Mucosa of descending colon (tissue), 3 donors: ENCODE data around the gene GRIA4. TPM values are rescaled to one million over a fixed set of nuclear protein-coding genes. Genes with fewer than 3 reads are reported as not detected.
A peak's percentile ranks its signal among the peaks of the same experiment; 100 is the strongest.

ENCODE experiments used
- ATAC-seq: fragments of 200-7000 bp; cut with Tn5 transposase; one replicate; pipeline ENCODE4 v1.9.1; 2020; ENCODE audit warnings: mild to moderate bottlenecking, moderate library complexity
- DNase-seq, 3 donors: peaks; one replicate each; pipeline ENCODE4 v3.0.0-alpha.2; 2020
- H3K36me3 ChIP-seq: fragments of 200-600 bp; one replicate; pipeline ENCODE4 v1.8.0; 2021; ENCODE audit warnings: low read depth, mild to moderate bottlenecking
- H3K4me1 ChIP-seq: fragments of 200-600 bp; one replicate; pipeline ENCODE4 v1.8.0; 2021; ENCODE audit warnings: low read depth, mild to moderate bottlenecking
- H3K4me3 ChIP-seq: fragments of 200-600 bp; one replicate; pipeline ENCODE4 v1.8.0; 2021; ENCODE audit warnings: mild to moderate bottlenecking
- H3K9me3 ChIP-seq: fragments of 200-600 bp; one replicate; pipeline ENCODE4 v1.8.0; 2021; ENCODE audit warnings: mild to moderate bottlenecking
- intact Hi-C, 2 donors: fragments of 100-400 bp; cut with DNase I in 1 of 2; cut with micrococcal nuclease in 1 of 2; formaldehyde crosslinking; loops; one replicate each; pipeline versions ENCODE4 v1.11.0 to v1.11.1; 2022; cut with DNase I, micrococcal nuclease
- total RNA-seq, 3 donors: library from RNA; stranded (reverse); fragmentation: NEBNext Ultra II Directional in 2 of 3; extraction: Animal tissue kit (Norgen Biotek cat#: 25700) in 2 of 3; gene quantifications; one replicate each; pipeline versions ENCODE4 v1.2.1 to v1.2.4, GENCODE V29; 2021 to 2023
- TF ChIP-seq, protein P1 (sequence below): fragments of 200-600 bp; IDR thresholded peaks from one replicate; pipeline ENCODE4 v1.8.0; 2022; ENCODE audit warnings: antibody characterized with exemption, mild to moderate bottlenecking
- donor health status: DM: no; HTN: no; CAD: no; lungs with moderate emphysema.
- donor health status: DM: no; HTN: no; CAD: no.
- donor health status: DM: no; HTN: yes; CAD: no.

The GRIA4 gene
- total RNA-seq, 3 donors from 2014 or later: 1.6 to 2.3 (median 1.6) TPM

DNA sequence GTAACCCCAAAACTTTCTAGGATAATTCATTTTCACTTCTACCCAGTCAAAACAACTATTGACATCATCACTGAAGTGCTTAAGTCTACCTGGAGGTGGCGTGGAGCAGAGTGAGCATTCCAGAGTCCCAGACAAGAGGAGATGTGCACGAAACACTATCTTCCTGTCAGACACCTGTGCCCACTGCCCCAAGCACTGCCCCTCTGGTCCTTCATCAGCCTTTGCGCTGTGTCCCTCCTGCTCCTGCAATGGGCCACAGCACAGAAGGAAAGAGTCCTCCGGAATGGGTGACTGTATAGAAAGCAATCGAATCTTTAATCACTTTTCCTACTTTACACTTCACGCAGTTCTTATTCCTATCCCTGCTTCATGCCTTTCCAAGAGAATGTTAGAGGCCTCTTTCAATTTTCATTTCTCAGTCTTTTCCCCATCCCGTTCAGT lies 512 bp upstream of the GRIA4 start:
- DNase-seq: peak in 1 of 3 donors; percentile 21
- Histone ChIP-seq H3K4me3 (no peak overlapping the region), H3K36me3 (no peaks in the 10 kb centered on the region), H3K4me1 (no peaks in the 10 kb centered on the region), H3K9me3 (no peaks in the 10 kb centered on the region)
- peak; percentile 55 for ATAC-seq
- TF ChIP-seq, protein P1, sequence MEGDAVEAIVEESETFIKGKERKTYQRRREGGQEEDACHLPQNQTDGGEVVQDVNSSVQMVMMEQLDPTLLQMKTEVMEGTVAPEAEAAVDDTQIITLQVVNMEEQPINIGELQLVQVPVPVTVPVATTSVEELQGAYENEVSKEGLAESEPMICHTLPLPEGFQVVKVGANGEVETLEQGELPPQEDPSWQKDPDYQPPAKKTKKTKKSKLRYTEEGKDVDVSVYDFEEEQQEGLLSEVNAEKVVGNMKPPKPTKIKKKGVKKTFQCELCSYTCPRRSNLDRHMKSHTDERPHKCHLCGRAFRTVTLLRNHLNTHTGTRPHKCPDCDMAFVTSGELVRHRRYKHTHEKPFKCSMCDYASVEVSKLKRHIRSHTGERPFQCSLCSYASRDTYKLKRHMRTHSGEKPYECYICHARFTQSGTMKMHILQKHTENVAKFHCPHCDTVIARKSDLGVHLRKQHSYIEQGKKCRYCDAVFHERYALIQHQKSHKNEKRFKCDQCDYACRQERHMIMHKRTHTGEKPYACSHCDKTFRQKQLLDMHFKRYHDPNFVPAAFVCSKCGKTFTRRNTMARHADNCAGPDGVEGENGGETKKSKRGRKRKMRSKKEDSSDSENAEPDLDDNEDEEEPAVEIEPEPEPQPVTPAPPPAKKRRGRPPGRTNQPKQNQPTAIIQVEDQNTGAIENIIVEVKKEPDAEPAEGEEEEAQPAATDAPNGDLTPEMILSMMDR: no peak
- intact Hi-C loops: no loop called here

DNA sequence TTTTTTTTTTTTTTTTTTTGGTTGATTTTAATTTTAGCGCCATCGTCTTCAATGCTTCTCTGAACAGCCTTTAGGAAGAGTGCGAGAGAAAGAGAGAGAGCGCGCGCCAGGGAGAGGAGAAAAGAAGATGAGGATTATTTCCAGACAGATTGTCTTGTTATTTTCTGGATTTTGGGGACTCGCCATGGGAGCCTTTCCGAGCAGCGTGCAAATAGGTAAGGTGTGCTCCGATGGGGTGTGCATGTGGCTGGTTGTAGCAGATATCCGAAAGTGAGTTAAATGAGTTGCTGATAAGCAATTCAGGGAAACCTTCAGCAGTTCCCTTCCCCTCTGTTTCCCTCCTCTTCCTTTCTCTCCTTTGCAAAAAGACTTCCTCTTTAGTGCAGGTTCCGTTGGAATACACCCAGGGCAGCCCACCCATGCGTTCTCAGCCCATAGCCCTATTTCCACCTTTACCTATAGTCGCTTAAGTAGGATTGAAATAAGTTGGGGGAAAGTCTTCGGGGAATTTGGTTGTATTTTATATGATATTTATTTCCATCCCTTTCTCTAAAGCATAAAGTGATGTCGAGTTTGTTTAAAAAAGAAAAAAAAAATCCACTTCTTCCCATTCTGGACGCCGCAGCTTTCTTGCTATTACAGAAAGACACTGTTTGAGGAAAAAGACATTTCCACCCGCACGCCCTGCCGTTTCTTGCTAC lies 1.1 kb downstream of the GRIA4 start:
- DNase-seq (no peak), ATAC-seq (no peak)
- intact Hi-C loops: no loop called here
- Histone ChIP-seq H3K9me3 (no peaks in the 10 kb centered on the region), H3K4me3 (no peak overlapping the region), H3K36me3 (no peaks in the 10 kb centered on the region), H3K4me1 (no peaks in the 10 kb centered on the region)
- TF ChIP-seq, protein P1: no peak

DNA sequence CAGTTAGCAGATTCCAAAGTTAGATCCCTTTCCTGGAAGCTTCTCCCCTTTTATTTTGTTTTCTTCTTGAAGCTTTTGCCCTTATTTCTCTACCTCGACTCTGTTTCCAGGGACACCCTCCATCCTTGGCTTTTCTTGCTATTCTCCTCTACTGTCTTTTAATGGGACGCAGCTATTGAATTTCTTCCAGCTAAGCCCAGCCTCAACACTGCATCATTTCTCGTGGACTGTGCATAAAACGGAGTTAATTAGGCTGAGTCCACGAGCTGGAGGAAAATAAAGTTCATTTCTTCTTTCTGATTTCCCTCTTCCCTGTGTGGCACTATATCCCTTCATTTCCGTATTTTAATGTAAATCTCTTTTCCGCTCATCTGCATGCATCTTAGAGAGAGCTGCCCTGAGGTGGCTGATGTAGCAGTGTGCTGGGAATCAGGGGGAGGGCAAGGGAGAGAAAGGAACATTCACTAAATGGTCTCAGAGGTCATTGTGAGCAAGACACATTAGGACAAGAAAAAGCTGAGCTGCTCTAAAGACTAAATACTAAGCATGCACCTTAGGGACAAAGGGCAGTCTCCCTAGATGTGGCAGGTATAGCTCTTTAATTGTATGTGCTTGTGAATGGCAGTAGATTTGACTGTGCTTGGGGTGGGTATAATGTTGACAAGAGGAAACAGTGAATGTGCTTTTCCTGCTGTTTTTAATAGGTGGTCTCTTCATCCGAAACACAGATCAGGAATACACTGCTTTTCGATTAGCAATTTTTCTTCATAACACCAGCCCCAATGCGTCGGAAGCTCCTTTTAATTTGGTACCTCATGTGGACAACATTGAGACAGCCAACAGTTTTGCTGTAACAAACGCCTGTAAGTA lies 1.9 kb downstream of the GRIA4 start:
- H3K4me3 ChIP-seq: no peak overlapping the region
- no peak for DNase-seq
- no peaks in the 10 kb centered on the region for H3K4me1 ChIP-seq
- H3K9me3 ChIP-seq: no peaks in the 10 kb centered on the region
- intact Hi-C loops: no loop called here
- TF ChIP-seq, protein P1: no peak
- H3K36me3 ChIP-seq: no peaks in the 10 kb centered on the region
- no peak for ATAC-seq

DNA sequence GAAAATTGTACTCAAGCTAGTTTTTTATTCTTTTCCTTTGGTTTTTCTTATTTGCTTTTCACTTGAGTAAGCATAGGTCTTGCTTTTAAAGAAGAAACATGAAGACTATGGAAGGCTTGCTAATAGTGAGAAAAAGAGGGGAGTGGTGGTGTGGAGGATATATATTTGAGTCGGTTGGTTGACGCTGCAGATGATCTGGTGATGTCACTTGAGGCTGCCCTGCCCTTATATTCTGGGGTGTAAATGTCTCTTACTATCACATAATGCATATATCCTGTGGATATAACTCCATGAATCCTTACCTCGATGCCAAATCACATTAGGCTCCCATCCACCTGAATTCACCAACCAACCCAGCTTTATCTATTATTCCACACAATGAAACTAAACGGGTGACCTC lies 2.9 kb downstream of the GRIA4 start:
- H3K36me3 ChIP-seq: no peaks in the 10 kb centered on the region
- no peaks in the 10 kb centered on the region for H3K9me3 ChIP-seq
- intact Hi-C loops: no loop called here
- no peaks in the 10 kb centered on the region for H3K4me1 ChIP-seq
- H3K4me3 ChIP-seq: no peak overlapping the region
- DNase-seq (no peak), ATAC-seq (no peak)
- TF ChIP-seq, protein P1: no peak

DNA sequence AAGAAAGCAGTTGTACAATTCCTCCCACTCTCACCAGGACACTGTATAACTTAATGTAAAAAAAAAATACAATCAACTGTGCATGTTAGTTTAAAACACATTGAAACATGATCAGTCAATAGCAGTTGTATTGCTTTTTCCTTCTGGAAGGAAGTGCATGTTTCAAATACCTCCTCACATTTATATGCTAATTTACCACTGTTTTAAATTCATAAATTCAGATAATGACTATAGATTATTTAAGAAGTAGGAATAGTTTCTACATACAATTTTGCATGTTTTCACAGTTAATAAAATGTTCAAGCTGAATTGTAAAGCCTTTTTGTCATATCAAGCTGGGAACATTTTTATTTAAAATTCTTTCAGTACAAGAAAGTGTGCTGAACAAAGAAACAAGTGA lies 3.3 kb downstream of the GRIA4 start:
- Histone ChIP-seq H3K4me1 (no peaks in the 10 kb centered on the region), H3K4me3 (no peak overlapping the region)
- DNase-seq: no peak

More for the DNA sequence above, 3.3 kb downstream of the GRIA4 start:
- ATAC-seq: no peak
- TF ChIP-seq, protein P1: no peak
- Histone ChIP-seq H3K9me3 (no peaks in the 10 kb centered on the region), H3K36me3 (no peaks in the 10 kb centered on the region)
- intact Hi-C loops: no loop called here
